Inflammatory macrophage treated with lipopolysaccharide for 1 hour (primary cell): Measurements from ENCODE around the gene DNAH14.

ENCODE experiments used
- DNase-seq, 2 donors: peaks; one replicate each; pipeline ENCODE4 v3.0.0-alpha.2; 2020 to 2022

The DNAH14 gene

GRCh38 chr1:225435957-225436392 lies 506.5 kb downstream of the DNAH14 start:
- DNase-seq: no peak

- no peak for DNase-seq
Measured at GRCh38 chr1:225437710-225438437, 508.4 kb downstream of the DNAH14 start.

- no peak for DNase-seq
Measured at GRCh38 chr1:225440380-225441221, 511.1 kb downstream of the DNAH14 start.

GRCh38 chr1:225441314-225442122 lies 512.0 kb downstream of the DNAH14 start:
- DNase-seq: no peak

GRCh38 chr1:225442123-225442505 lies 512.6 kb downstream of the DNAH14 start:
- DNase-seq: no peak

GRCh38 chr1:225445639-225446594 lies 516.4 kb downstream of the DNAH14 start:
- no peak for DNase-seq

GRCh38 chr1:225446595-225446960 lies 517.1 kb downstream of the DNAH14 start:
- DNase-seq: no peak

- DNase-seq: no peak
Measured at GRCh38 chr1:225446981-225447615, 517.6 kb downstream of the DNAH14 start.

GRCh38 chr1:225447650-225448089 lies 518.2 kb downstream of the DNAH14 start:
- DNase-seq: no peak

GRCh38 chr1:225448146-225448805 lies 518.8 kb downstream of the DNAH14 start:
- no peak for DNase-seq
